Activated naive CD4-positive, alpha-beta T cell treated with anti-CD3 and anti-CD28 coated beads, Interleukin-2, amount 50 U/mL, for 24 hours (primary cell): ENCODE results near the gene SYK.
"Not testable (repeated sequence)": the region's sequence is repeated elsewhere in the genome, so short reads cannot be mapped to it uniquely, and the experiment has no call there.

Experiments used
- H3K27ac Mint-ChIP-seq: one replicate; pipeline ENCODE4 v1.8.0; 2021; ENCODE audit warnings: mild to moderate bottlenecking, mixed read lengths
- H3K27me3 Mint-ChIP-seq: one replicate; pipeline ENCODE4 v1.8.0; 2021; ENCODE audit warnings: mixed read lengths
- H3K36me3 Mint-ChIP-seq: one replicate; pipeline ENCODE4 v1.8.0; 2021; ENCODE audit warnings: mixed read lengths
- H3K4me1 Mint-ChIP-seq: one replicate; pipeline ENCODE4 v1.8.0; 2021; ENCODE audit warnings: mixed read lengths
- H3K4me3 Mint-ChIP-seq: one replicate; pipeline ENCODE4 v1.8.0; 2021; ENCODE audit warnings: mild to moderate bottlenecking, mixed read lengths
- H3K9me3 Mint-ChIP-seq: one replicate; pipeline ENCODE4 v1.8.0; 2021; ENCODE audit warnings: mixed read lengths

Gene SYK

DNA sequence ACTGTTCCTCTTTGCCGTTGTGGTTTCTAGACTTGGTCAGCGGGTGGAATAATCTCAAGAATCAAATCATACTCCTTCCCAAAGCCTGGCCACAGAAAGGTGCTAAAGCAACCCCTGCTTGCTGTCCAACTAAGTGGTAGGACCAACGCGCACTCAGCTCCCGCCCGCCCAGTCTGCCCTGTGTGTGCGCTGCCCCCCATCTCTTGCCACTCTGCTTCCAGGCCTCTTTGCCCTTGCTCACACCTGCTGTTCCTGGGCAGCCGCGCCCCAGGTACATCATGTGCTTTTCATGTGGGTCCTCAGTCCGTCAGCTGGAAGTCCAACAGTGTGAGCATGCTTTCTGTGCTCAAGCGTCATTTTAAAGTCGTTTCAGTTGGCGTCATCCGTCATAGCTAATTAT, 65.5 kb downstream of the SYK start:
- Mint-ChIP-seq H3K27ac (no peak overlapping the region), H3K36me3 (no peaks in the 10 kb centered on the region), H3K4me1 (peaks cover 20% of the 10 kb centered on the region)

DNA sequence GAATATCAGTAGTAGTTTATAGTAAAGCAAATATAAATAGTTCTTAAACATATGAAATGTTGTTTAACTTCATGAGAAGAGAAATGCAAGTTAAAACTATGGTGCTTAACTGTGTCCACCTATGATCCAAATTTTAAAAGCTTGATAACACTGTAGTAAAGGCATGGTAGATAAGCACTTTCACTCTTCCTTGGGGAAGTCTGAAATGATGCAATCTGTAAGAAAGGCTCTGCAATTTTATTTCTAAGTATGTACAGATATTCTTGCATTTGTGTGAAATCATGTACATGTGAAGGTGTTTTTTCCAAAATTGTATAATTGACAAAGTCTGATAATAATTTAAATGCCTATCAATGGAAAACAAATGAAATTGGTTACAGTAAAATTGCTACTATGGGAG, 66.9 kb downstream of the SYK start:
- Mint-ChIP-seq H3K4me3 (no peak overlapping the region), H3K9me3 (no peaks in the 10 kb centered on the region), H3K4me1 (peaks cover 19% of the 10 kb centered on the region), H3K36me3 (no peaks in the 10 kb centered on the region), H3K27me3 (no peaks in the 10 kb centered on the region), H3K27ac (no peak overlapping the region)

More for the DNA sequence above, 65.5 kb downstream of the SYK start:
- Mint-ChIP-seq H3K4me3 (no peak overlapping the region), H3K9me3 (no peaks in the 10 kb centered on the region), H3K27me3 (no peaks in the 10 kb centered on the region)

DNA sequence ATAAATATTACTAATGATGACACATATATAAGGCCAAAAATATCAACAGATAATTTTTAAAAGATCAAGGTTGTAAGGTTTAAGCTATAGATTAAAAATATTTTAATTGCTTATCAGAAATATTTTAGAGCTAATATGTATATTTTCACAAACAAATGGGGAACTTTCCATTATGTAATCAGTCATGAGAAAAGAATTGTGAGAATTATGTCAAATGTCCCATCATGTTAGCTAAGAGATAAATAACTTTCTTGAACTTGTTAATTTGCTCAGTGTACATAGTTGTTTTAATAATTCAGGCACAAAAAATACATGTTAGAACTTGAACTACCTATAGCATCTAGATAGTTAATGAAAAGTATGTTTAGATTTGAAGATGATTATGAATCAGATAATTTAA, 67.7 kb downstream of the SYK start:
- H3K4me3 Mint-ChIP-seq = no peak overlapping the region
- H3K36me3 Mint-ChIP-seq = no peaks in the 10 kb centered on the region
- H3K9me3 Mint-ChIP-seq = no peaks in the 10 kb centered on the region
- H3K27me3 Mint-ChIP-seq = no peaks in the 10 kb centered on the region
- H3K4me1 Mint-ChIP-seq = peaks cover 11% of the 10 kb centered on the region
- H3K27ac Mint-ChIP-seq = no peak overlapping the region

DNA sequence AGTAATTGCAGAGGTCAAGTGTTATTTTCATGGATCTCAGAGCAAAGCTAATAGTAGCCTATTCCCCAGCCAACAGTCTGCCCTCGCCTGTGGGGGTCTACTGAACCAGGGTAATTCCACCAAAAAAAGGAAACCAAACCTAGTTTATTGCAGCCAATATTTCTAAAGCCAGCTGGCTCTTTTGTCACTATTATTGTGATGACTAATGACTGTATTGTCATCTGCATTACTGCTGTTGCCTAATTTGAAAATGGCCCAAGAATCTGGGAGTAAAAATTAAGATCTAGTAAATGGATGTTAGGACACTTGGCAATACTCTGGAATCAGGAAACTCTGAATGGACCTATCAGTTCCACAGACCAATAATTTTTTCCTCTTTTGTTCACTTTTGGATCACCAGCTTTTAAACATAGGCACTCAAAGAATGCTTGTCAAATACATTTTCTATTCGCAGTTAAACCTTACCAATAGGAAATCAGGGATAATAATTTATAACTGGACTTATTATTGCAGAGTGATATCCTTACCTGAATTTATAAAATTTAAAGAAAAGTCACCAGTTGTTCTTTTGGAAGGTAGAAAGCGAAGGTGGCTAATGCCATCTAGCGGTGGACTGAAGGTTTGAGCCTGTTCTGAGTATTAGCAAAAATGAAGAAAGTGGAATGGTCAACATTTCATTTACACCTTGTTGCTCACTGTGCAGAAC, 69.2 kb downstream of the SYK start:
- H3K4me3 Mint-ChIP-seq = no peak overlapping the region
- no peaks in the 10 kb centered on the region for H3K36me3 Mint-ChIP-seq
- peaks cover 1% of the 10 kb centered on the region for H3K27me3 Mint-ChIP-seq
- H3K9me3 Mint-ChIP-seq = no peaks in the 10 kb centered on the region
- no peak overlapping the region for H3K27ac Mint-ChIP-seq
- no peaks in the 10 kb centered on the region for H3K4me1 Mint-ChIP-seq

DNA sequence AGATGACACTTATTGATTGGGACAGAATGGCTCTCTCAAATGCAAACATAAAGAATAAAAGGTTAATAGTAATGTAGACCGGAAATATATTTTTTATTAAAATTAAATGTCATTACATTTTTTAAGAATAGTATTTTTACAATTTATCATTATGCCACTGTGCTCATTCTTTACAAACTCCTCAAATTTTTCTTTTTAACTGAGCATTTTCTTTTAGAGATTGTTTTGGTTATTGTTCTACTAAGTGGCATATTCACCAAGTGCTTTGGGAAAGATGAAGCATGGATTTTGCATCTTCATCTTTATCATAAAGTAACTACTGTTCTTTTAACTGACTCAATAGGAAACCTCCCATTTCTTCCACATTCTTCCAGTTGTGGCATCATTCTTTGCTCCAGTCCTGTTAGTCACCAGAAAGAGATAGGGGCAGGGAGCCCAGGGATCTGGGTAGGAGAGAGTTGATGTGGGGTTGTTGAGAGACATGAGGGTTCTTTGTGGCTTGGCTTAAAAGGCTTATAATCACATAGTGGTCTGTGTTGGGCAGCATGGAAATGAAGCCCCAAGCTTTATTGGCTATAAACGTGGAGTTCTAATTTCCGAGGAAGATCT, 69.8 kb downstream of the SYK start:
- Mint-ChIP-seq H3K36me3 (no peaks in the 10 kb centered on the region), H3K27me3 (peaks cover 1% of the 10 kb centered on the region), H3K27ac (no peak overlapping the region), H3K4me3 (no peak overlapping the region), H3K9me3 (no peaks in the 10 kb centered on the region), H3K4me1 (no peaks in the 10 kb centered on the region)

DNA sequence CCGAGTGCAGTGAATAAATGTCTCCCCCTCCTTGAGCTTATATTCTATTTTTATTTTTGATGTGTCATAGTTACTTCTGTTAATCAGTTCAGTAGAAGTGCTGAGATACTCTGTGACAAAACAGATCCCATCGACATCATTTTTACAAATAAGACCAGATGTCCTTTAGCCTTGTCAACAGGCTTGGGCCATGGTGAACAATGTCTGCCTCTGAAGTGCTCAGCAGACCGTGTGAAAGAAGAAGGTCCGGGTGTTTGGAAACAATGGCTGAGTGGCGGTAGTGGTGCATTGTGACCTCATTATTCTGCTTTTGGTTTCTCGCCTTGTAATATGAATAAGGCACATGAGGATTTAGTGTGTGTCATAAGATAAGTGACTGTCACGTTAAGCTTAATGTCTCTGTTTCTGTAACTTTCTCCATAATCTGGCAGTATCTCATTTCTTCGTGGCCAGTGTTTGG, 71.2 kb downstream of the SYK start:
- Mint-ChIP-seq H3K27me3 (peaks cover 1% of the 10 kb centered on the region), H3K9me3 (no peaks in the 10 kb centered on the region), H3K4me1 (no peaks in the 10 kb centered on the region), H3K4me3 (no peak overlapping the region), H3K27ac (no peak overlapping the region), H3K36me3 (no peaks in the 10 kb centered on the region)

DNA sequence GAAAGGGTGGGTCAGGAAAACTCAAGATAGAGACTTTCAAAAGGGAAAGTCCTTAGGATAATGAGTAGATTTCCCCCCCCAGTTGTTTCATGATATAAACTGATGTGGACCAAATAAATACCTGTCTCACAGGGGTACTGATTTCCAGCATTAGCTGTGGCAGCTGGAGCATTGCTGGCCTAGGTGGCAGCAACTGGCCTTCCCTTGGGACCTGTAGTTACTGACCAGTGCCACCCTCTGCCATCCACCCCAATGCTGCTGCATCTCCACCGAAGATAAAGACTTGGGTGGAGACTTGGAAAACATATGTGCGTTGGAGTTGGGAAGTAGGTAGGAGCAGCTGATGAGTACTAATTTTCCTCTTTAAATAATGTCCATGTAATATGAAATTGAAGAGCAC, 71.8 kb downstream of the SYK start:
- no peaks in the 10 kb centered on the region for H3K4me1 Mint-ChIP-seq
- H3K27ac Mint-ChIP-seq = no peak overlapping the region
- no peaks in the 10 kb centered on the region for H3K36me3 Mint-ChIP-seq
- no peaks in the 10 kb centered on the region for H3K9me3 Mint-ChIP-seq
- H3K4me3 Mint-ChIP-seq = no peak overlapping the region
- H3K27me3 Mint-ChIP-seq = peaks cover 1% of the 10 kb centered on the region

DNA sequence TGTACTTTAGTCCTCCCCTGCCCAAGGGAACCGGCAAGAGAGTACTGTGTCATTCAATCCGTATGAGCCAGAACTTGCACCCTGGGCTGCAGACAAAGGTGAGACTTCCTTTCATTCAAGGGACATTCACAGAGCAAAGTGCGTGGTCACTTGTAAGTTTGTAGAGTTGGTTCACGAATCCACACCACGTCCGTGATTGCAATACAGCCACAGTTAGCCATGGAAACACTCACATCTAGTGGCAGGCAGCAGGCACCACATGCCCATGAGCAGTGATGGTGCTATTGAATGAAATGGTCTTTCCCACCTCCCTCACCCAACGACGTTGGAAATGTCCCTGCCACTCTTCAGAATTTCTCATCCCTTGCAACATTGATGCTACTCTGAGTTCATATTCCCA, 72.6 kb downstream of the SYK start:
- H3K4me1 Mint-ChIP-seq = no peaks in the 10 kb centered on the region
- H3K27ac Mint-ChIP-seq = no peak overlapping the region
- H3K27me3 Mint-ChIP-seq = peaks cover 1% of the 10 kb centered on the region
- no peaks in the 10 kb centered on the region for H3K36me3 Mint-ChIP-seq
- H3K4me3 Mint-ChIP-seq = no peak overlapping the region
- no peaks in the 10 kb centered on the region for H3K9me3 Mint-ChIP-seq

DNA sequence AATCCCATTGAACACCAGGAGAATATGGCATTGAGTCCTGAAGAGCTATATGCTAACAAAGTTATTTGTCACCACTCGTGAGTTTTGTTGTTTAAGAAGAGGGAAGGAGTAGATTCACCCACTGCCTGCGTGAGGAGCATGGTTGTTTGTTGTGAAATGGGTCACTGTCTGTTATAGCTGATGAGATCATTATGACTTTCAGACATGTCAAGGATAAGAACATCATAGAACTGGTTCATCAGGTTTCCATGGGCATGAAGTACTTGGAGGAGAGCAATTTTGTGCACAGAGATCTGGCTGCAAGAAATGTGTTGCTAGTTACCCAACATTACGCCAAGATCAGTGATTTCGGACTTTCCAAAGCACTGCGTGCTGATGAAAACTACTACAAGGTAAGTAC, 76.9 kb downstream of the SYK start:
- Mint-ChIP-seq H3K9me3 (no peaks in the 10 kb centered on the region), H3K27ac (no peak overlapping the region), H3K4me3 (no peak overlapping the region), H3K27me3 (peaks cover 1% of the 10 kb centered on the region), H3K36me3 (no peaks in the 10 kb centered on the region), H3K4me1 (no peaks in the 10 kb centered on the region)

DNA sequence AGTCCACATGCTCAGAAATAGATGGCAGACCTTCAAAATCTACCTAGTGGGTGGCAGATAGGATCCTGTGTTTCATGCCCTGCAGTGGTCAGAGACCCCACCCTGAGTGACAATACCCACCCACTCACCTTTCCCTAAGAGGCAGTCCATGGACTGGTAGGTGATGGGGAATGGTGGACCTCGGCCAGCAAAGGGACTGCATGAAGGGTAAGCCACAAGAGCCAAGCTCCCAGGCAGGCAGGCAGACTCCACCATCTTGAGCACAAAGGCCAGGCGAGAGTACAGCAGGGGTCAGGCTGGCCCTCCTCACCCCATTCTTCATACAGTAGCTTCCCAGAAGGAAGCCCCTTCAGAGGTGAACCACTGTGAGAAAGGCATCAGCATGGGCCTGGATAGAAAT, 78.4 kb downstream of the SYK start:
- H3K27ac Mint-ChIP-seq = no peak overlapping the region
- H3K27me3 Mint-ChIP-seq = no peaks in the 10 kb centered on the region
- no peaks in the 10 kb centered on the region for H3K4me1 Mint-ChIP-seq
- peaks cover 2% of the 10 kb centered on the region for H3K36me3 Mint-ChIP-seq
- no peak overlapping the region for H3K4me3 Mint-ChIP-seq
- peaks cover 2% of the 10 kb centered on the region for H3K9me3 Mint-ChIP-seq

DNA sequence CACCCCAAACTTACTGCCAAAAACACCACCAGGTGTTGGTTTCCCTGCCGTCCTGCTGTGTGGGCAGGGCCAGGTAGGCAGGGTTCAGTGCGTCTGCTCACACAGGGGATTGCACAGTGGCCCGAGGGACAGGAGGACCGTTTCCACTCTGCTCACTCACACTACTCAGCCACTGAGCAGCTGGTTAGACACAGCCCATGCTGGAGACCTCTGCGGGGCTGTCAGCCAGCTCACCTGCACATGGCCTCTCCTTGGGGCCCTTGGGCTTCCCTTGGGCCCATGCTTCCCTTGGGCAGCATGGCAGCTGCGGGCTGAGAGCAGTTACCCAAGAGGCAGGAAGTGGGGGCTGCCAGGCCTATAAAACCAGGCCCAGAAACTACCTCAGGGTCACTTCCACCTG, 79.0 kb downstream of the SYK start:
- H3K4me3 Mint-ChIP-seq = no peak overlapping the region
- H3K4me1 Mint-ChIP-seq = no peaks in the 10 kb centered on the region
- H3K36me3 Mint-ChIP-seq = peaks cover 4% of the 10 kb centered on the region
- peaks cover 8% of the 10 kb centered on the region for H3K9me3 Mint-ChIP-seq
- peaks cover 2% of the 10 kb centered on the region for H3K27me3 Mint-ChIP-seq
- no peak overlapping the region for H3K27ac Mint-ChIP-seq

DNA sequence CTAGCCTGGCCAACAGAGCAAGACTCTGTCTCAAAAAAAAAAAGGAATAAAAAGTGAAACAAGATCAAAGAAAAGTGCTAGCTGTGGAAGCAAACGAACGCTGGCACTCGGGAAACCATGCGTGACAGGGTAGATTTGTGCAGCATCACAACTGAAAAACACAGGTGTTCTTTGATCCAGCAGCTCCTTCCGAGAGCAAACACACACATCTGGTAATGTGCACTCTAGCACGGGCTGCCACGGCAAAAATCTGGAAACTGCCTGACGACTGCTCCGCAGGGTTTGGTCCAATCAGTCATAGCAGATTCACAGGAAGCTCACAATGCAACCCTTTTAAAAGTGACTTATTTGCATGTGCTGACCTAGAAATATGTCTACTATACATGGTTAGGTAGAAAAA, 80.0 kb downstream of the SYK start:
- Mint-ChIP-seq H3K36me3 (peaks cover 4% of the 10 kb centered on the region), H3K4me1 (no peaks in the 10 kb centered on the region), H3K27ac (no peak overlapping the region), H3K27me3 (peaks cover 2% of the 10 kb centered on the region), H3K9me3 (peaks cover 9% of the 10 kb centered on the region), H3K4me3 (no peak overlapping the region)

DNA sequence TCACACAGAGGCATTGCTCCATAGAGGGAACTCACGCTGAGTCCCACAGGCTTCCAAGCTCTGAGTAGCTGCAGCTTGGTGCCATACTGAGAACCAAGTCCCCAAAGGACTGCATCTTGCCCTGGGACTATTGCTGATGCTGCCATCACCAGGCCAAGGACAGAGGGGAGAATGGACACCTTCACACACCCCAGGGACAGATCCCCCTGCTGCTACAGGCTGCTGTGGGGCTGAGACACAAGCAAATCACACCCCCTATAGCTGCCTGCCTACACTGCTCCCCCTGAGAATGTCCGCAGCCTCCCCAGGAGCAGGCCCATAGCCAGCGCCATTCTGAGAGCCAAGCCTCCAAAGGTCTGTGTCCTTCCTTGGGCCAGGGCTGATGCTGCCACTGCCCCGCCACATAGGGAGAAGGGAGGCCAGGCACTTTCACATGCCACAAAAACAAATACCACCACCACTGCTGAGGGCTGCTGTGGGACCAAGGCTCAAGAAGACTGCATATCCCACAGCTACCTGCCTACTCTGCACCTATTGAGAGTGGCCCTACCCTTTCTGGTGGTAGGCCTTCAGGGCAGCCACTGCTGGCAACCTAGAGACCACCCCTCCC, 81.5 kb downstream of the SYK start:
- peaks cover 2% of the 10 kb centered on the region for H3K27me3 Mint-ChIP-seq
- peaks cover 4% of the 10 kb centered on the region for H3K36me3 Mint-ChIP-seq
- H3K4me3 Mint-ChIP-seq = no peak overlapping the region
- H3K4me1 Mint-ChIP-seq = no peaks in the 10 kb centered on the region
- H3K9me3 Mint-ChIP-seq = peaks cover 9% of the 10 kb centered on the region
- no peak overlapping the region for H3K27ac Mint-ChIP-seq

DNA sequence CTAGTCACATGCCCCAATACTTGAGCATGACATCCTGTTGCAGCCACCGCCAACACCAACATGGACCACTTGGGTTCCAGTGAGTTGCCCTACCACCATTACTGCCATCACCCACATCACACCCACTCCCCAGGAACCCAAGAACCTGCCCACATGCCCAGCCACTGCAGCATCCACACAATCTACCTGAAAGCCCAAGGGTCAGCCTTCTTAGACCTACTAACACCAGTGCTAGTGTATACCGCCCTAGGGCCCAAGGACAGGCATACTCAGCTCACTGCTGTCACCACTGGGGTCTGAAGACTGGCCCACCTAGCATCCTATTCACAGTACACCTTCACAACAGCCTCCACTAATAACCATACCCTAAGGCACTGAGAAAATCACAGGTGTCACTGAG, 82.0 kb downstream of the SYK start:
- Mint-ChIP-seq H3K27me3 (peaks cover 2% of the 10 kb centered on the region), H3K36me3 (peaks cover 4% of the 10 kb centered on the region), H3K4me1 (no peaks in the 10 kb centered on the region), H3K4me3 (no peak overlapping the region), H3K27ac (no peak overlapping the region), H3K9me3 (peaks cover 9% of the 10 kb centered on the region)

DNA sequence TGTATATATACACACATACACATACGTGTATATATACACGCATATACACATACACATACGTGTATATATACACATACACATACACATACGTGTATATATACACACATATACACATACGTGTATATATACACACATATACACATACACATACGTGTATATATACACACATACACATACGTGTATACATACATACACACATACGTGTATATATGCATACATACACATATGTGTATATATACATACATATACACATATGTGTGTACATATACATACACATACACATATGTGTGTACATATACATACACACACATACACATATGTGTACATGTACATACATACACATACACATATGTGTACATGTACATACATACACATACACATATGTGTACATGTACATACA, 82.6 kb downstream of the SYK start:
- H3K36me3 Mint-ChIP-seq = peaks cover 4% of the 10 kb centered on the region
- no peak overlapping the region for H3K27ac Mint-ChIP-seq
- peaks cover 2% of the 10 kb centered on the region for H3K27me3 Mint-ChIP-seq
- H3K4me3 Mint-ChIP-seq = no peak overlapping the region
- H3K4me1 Mint-ChIP-seq = no peaks in the 10 kb centered on the region
- H3K9me3 Mint-ChIP-seq = peaks cover 9% of the 10 kb centered on the region

DNA sequence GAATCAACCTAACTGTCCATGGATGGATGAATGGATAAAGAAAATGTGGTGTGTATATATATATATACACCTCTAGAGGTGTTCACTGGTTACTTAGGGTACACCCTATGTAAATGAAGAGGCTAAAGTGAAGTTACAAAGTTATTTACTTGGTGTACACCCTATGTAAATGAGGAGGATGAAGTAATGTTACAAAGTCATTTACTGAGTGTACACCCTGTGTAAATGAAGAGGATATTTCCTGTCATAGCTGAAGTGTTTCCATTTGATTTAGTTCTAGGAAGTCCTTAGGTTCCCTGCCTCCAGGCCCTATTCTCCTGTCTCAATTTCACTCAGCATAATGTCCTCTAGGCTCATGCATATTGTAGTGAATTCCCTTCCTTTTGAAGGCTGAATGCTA, 85.2 kb downstream of the SYK start:
- not testable (repeated sequence) for H3K4me1 Mint-ChIP-seq, H3K36me3 Mint-ChIP-seq, H3K27ac Mint-ChIP-seq, H3K27me3 Mint-ChIP-seq, H3K9me3 Mint-ChIP-seq, H3K4me3 Mint-ChIP-seq
